HG02642 (cell line): ENCODE data around the gene MEGF11.
"Not testable (repeated sequence)": the region's sequence is repeated elsewhere in the genome, so short reads cannot be mapped to it uniquely, and the experiment has no call there.

Experiments
- ATAC-seq: cut with Tn5 transposase; IDR thresholded peaks from one replicate; pipeline ENCODE4 v1.9.1; 2021; ENCODE audit warnings: mild to moderate bottlenecking; ENCODE audit not compliant: unreplicated experiment, poor library complexity

Gene MEGF11

GRCh38 chr15:65887565-65887964 lies 366.0 kb downstream of the MEGF11 start:
- ATAC-seq, result no peak

GRCh38 chr15:65885668-65886218 lies 367.8 kb downstream of the MEGF11 start:
- no peak for ATAC-seq

DNA sequence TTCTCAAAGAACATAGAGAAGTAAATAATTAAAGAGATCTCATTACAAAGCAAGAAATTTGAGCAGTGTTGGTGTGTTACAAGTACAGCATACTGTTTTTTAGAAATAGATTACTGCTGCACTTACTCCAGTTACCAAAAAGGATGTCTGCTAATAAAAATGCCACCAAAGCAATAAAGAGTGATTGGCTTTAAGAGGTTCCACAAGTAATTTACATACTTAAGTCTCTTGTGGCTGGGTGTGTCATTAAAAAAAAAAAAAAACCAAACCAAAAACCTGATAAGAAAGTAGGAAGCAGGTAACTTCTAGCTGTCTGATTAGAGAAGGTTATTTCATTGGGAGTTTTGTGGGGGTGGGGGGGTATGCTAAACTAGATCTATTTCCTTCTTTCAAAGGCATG lies 369.0 kb downstream of the MEGF11 start:
- no peak for ATAC-seq

DNA sequence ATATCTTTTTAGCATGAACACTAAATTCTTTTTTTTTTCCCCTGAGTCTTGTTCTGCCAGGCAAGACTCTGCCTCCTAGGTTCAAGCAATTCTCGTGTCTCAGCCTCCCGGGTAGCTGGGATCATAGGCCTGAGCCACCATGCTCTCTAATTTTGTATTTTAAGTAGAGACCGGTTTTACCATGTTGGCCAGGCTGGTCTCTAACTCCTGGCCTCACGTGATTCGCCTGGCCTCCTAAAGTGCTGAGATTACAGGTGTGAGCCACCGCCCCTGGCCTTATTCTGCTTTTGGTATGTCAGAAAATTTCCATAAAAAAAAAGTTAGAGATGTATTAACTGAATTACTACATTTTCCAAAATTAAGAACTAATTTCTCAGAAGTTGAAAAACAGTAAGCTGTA lies 370.0 kb downstream of the MEGF11 start:
- no peak for ATAC-seq

- no peak for ATAC-seq
Observed at GRCh38 chr15:65881766-65882434, 371.6 kb downstream of the MEGF11 start.

GRCh38 chr15:65877749-65878148 lies 375.8 kb downstream of the MEGF11 start:
- ATAC-seq, result no peak

DNA sequence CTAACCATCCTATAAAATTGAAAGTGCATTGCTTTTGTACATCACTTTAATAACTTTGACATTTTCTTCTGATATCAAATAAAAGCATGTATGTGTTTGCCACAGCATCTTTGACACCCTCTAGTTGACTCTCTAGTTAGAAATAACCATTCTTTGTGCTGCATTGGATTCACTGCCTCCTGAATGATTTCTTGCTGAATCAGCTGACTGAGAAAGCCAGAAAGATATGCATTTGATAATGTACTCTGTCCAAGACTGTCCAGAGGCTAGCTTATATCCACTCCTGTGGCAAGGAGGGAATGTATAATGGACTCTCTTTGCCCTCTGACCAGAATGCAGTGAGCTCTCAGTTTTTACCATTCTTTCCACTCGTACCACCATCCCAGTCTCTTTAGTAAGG lies 378.1 kb downstream of the MEGF11 start:
- no peak for ATAC-seq

GRCh38 chr15:65873256-65873655 lies 380.3 kb downstream of the MEGF11 start:
- no peak for ATAC-seq

GRCh38 chr15:65872596-65872995 lies 381.0 kb downstream of the MEGF11 start:
- ATAC-seq, result not testable (repeated sequence)

DNA sequence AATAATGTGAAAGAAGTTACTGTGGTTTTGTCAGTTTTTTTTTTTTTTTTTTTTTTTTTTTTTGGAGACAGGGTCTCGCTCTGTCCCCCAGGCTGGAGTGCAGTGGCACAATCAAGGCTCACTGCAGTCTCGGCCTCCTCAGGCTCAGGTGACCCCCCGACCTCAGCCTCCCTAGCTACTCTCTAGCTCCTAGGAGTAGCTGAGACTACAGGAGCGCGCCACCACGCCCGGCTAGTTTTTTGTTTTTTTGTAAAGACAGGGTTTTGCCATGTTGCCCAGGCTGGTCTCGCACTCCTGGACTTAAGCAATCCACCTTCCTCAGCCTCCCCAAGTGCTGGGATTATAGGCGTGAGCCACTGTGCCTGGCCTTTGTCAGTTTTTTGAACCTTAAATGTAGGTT lies 381.7 kb downstream of the MEGF11 start:
- ATAC-seq, result not testable (repeated sequence)

DNA sequence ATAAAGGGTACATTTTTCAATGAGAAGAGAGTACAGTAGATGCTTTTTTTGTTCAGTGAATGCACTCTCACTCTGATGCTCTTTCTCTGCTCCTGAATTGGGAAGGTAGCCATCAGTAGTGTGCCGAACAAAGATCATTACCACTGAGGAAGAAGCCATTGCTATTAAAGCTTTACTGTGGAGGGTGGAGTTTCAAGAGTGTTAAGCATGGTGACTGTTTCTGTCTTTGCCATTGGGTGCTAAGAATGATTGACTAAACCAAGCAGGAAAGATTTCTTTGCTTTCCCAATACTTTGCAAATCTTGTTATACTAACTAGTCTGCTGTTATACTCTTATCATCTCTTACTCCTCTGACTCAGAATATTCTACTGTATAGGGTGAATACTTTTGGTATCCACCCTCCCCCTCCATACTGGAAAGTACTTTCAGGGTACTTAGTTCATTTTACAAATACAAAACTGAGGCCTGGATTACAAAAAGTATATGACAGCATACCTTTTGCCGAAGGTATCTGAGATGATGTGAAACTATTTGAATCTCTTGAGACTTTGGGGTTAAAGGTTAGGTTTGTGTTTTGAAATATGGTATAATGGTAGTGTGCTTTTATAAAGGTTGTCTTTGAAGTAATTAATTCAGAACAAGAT lies 382.5 kb downstream of the MEGF11 start:
- ATAC-seq, result no peak

DNA sequence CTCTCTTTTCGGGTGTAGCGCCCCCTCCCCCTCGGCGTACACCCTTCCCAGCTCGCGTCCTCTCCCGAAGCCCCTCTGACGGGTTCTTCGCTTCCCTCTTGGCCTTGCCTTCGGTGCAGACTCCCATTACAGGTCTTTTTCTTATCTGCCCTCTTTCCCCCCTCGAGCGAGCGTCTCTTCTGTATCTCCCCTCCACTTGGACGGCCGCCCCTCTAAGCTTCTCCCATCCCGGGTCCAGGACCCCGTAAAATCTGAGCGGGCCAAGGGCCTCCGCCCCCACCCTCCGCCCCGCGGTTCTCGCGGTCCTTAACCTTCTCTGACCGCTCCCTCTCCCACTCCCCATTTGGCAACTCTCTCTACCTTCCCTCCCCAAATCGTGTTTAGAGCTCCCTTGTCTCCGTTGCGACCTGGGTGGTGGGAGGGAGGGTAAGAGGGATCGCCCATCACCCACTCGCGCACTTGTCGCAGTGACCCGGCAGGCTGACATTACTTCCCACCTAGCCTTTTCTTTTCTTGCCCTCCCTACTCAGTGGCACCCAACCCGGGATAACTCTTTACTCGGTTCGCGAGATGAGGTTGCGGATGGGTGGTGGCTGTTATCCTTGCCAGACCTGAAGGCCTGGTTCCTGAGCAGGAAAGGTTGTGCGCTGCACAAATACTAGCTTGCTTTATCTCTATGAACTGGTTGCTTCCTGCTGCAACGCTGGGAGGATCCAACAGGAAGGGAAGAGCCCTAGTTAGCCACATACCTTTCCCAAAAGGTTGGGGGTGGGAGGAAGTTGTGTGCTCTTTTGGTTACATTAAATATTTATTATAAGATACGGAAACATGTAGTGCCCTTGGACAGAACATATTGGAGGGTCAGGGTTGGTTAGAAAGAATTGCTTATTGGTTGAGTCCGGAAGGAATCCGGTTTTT lies 383.3 kb downstream of the MEGF11 start:
- ATAC-seq, result peak; percentile 1

- ATAC-seq, result peak; percentile 91
Observed at GRCh38 chr15:65869126-65869953, 384.2 kb downstream of the MEGF11 start, which contains the start of gene RAB11A. Gene RAB11A, plus strand, starts transcription at chr15:65869491. Its CDS starts 95 bp downstream, at chr15:65869586.

DNA sequence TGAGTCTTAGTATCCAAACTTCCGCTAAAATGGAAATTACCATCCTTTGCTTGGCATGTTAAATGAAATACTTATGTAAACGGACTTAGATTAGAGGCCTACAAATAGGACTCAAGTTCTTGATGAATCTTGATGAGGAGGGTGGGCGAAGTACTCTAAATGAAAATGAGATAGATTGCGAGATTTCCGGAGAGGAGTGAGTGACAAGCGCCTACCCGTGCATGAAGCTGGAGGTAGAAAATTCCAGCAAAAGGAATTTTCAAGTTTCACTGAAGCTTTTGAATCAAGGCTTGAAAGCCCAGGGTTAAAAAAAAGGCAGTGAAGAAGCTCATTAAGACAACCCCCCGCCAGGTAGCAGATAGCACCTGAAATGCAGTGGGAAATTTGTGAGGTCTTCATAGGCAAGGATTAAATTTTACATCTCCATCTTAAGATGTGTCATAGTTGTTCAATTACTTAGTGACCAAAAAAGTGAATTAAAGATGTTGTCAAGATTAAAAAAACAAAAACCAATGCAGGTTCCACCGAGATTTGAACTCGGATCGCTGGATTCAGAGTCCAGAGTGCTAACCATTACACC lies 384.9 kb downstream of the MEGF11 start:
- ATAC-seq, result no peak

DNA sequence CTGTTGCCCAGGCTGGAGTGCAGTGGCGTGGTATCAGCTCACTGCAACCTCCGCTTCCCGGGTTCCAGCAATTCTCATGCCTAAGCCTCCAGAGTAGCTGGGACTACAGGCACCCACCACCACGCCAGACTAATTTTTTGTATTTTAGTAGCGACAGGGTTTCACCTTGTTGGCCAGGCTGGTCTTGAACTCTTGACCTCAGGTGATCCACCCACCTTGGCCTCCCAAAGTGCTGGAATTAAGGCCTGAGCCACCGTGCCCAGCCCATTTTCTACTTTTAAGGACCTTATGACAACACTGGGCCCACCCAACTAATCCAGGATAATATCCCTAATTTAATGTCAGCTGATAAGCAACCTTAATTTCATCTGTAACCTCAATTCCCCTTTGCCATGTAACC lies 385.6 kb downstream of the MEGF11 start:
- ATAC-seq, result not testable (repeated sequence)

DNA sequence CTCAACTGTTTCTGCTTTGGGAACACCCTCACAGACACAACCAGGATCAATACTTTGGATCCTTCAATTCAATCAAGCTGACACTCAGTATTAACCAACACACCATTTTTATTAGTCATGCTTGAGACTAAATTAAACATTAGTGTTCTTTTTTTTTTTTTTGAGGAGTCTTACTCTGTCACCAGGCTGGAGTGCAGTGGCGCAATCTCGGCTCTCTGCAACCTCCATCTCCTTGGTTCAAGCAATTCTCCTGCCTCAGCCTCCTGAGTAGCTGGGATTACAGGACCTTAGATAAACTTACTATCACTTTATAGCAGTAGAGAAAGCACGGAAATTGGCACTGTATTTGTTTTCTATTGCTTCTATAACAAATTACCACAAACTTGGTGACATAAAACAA lies 386.3 kb downstream of the MEGF11 start:
- ATAC-seq, result no peak

- ATAC-seq, result no peak
Observed at GRCh38 chr15:65863106-65863505, 390.4 kb downstream of the MEGF11 start.

- ATAC-seq, result peak; percentile 68
Observed at GRCh38 chr15:65862682-65863081, 390.9 kb downstream of the MEGF11 start.

DNA sequence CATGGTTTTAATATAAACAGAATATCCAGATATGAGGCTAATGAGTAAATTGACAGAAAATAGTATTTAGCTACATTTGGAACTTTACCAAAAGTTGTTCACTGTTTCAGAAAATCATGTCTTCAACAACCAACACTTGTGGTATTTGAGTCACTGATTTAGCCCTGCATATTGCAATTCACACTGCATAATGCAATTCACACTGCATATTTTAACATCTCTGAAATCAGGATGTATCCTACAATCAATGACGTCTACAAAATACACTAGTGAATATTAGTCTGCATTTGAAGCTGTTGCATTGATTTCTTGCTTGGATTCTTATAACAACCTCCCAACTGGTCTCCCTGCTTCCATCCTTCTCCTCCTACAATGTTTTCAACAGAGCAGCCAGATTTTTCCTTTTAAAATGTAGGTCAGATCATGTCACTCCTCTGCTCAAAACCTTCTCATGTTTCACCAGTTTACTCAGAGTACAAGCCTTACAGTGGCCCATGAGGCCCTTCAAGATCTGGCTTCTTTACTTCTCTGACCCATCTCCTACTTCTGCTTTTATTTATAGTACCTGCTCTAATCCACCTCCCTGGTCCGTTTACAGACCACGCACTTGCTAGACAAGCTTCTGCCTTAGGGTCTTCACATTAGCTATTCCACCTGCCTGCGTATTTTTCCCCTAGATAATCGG lies 395.7 kb downstream of the MEGF11 start:
- ATAC-seq, result no peak
